SIG-M5 (cell line): ENCODE data around the gene SDK2.

Experiments used
- DNase-seq: peaks from one replicate; lab custom pipeline; 2025; lab: John Stamatoyannopoulos, UW

Gene SDK2

GRCh38 chr17:73586921-73587602 is 57.2 kb downstream of the SDK2 start:
- DNase-seq = no peak

- DNase-seq = no peak
Measured at GRCh38 chr17:73586275-73586832, 57.9 kb downstream of the SDK2 start.

DNA sequence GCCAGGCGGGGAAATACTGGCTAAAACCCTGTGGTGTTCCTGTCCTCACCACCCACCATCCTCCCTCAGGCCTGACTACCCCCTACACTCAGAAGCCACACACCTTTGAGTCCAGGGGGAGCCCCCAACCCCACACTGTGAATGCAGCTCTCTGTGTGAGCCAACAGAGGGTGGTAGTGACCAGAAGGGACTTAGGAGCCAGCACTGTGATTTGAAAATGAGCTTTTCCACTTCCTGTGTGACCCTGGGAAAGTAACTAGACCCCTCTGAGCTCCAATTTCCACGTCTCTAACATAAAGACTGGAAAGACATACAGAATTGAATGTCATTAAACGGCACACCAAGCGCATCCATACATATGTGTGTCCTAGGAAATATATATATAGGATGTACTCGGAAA is 58.7 kb downstream of the SDK2 start:
- no peak for DNase-seq

GRCh38 chr17:73584987-73585386 is 59.3 kb downstream of the SDK2 start:
- DNase-seq = no peak

- no peak for DNase-seq
Measured at GRCh38 chr17:73584049-73584448, 60.2 kb downstream of the SDK2 start.

- no peak for DNase-seq
Measured at GRCh38 chr17:73582821-73583220, 61.4 kb downstream of the SDK2 start.

GRCh38 chr17:73582359-73582758 is 61.9 kb downstream of the SDK2 start:
- DNase-seq = no peak

GRCh38 chr17:73581379-73581778 is 62.9 kb downstream of the SDK2 start:
- no peak for DNase-seq

GRCh38 chr17:73580073-73580710 is 64.1 kb downstream of the SDK2 start:
- no peak for DNase-seq

- DNase-seq = no peak
Measured at GRCh38 chr17:73576556-73577098, 67.6 kb downstream of the SDK2 start.

GRCh38 chr17:73575470-73576221 is 68.6 kb downstream of the SDK2 start:
- DNase-seq = no peak

DNA sequence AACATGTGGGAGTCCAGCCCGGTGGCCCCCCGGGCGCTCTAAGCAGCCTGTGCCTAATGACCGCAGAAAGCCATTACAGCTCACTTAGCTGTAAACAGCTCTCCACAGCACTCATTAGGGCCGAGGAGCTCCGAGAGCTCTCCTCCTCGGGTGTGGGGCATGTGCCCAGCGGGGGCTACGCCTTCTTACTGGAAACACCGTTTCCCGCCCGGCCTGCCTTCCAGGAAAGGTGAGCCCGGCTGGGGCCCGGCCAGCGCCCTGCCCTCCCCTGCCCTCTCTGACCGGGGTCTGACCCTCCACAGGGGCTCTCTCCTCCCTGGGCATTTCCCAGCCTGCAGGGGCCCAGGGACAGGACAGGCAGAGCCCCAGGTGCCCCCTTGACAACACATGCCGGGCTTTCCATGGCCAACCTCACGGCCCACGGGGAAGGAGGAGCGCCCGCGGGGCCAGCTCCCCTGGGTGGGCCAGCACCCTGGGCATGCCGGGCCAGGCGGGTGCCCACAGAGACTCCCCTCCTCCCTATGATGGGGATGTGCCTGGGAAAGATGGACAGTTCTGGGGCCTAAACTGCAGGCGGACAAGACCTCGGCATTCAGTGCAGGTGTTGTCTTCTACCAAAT is 72.6 kb downstream of the SDK2 start:
- no peak for DNase-seq

DNA sequence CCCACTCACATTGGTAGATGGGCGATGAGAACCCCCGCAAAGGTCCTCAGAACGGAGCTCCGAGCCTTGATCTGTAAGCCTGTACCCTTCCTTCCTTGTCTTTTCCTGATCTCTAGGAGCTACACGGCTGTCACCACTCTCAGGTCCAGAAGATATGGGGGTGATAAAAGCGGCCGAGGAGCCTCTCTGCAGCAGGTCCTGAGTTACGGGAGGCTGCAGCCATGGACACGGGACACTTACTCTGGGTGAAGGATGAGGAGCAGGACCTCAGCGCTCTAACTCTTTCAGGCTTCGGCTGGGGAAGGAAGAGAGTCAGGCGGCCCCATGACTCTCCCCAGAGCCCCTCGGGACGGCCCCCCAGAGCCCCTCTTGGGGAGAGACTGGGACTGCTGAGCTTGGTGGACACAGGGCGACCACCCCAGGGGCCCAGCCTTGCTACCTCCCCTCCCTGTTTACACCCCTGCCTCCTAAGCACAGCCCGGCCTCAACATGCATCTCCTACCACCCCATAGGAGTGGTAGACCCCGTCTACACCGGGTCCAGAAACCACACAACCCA is 74.4 kb downstream of the SDK2 start:
- DNase-seq = no peak

GRCh38 chr17:73568934-73569333 is 75.3 kb downstream of the SDK2 start:
- DNase-seq = no peak

- no peak for DNase-seq
Measured at GRCh38 chr17:73566905-73567782, 77.1 kb downstream of the SDK2 start.

- no peak for DNase-seq
Measured at GRCh38 chr17:73564843-73565242, 79.4 kb downstream of the SDK2 start.

- DNase-seq = no peak
Measured at GRCh38 chr17:73562896-73563295, 81.3 kb downstream of the SDK2 start.

DNA sequence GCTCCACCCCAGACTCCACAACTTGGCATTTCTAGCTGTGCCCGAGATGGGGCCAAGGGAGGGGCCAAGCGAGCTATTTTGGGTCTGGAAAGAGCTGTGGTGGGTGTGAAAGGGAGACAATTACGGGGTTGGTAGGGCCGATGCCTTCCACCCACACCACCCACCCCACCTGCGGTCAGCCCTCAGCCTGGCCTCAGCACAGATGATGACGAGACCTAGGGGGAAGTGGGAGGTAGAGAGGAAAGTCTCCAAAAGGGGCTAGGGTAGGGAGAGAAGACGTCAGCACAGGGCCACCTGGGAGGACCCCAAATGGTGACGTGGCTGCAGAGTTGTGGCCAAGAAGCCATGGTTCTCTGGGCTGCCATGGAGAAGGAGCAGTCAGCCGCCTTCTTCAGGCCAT is 83.1 kb downstream of the SDK2 start:
- no peak for DNase-seq

- no peak for DNase-seq
Measured at GRCh38 chr17:73560661-73561060, 83.6 kb downstream of the SDK2 start.

GRCh38 chr17:73559532-73559931 is 84.7 kb downstream of the SDK2 start:
- DNase-seq = no peak
